Activated naive CD8-positive, alpha-beta T cell treated with anti-CD3 and anti-CD28 coated beads, Interleukin-2, amount 10 ng/mL, durations not matched to agents 7 days and 5 days (primary cell): Measurements from ENCODE around the gene KCNIP3. TPM values are rescaled to one million over a fixed set of nuclear protein-coding genes. Genes with fewer than 3 reads are reported as not detected.
"Not testable (repeated sequence)": the region's sequence is repeated elsewhere in the genome, so short reads cannot be mapped to it uniquely, and the experiment has no call there.

Experiments used
- ATAC-seq: fragments of 150-1000 bp; cut with Tn5 transposase; one replicate; pipeline ENCODE4 v1.10.0; 2021; ENCODE audit warnings: low read depth, moderate library complexity
- POLR2A ChIA-PET: fragments of 350-600 bp; sonication (Branson Sonifier 250); formaldehyde crosslinking; loops from one replicate; lab custom pipeline; 2021; ENCODE audit warnings: antibody characterized with exemption; lab: Charles Lee
- DNase-seq: peaks from one replicate; pipeline ENCODE4 v3.0.0; 2021
- H3K27ac Mint-ChIP-seq: one replicate; pipeline ENCODE4 v1.8.0; 2022; ENCODE audit warnings: mild to moderate bottlenecking, mixed read lengths
- H3K27me3 Mint-ChIP-seq: one replicate; pipeline ENCODE4 v1.8.0; 2022; ENCODE audit warnings: mild to moderate bottlenecking, moderate library complexity, mixed read lengths
- H3K36me3 Mint-ChIP-seq: one replicate; pipeline ENCODE4 v1.8.0; 2021; ENCODE audit warnings: mild to moderate bottlenecking, mixed read lengths
- H3K4me1 Mint-ChIP-seq: one replicate; pipeline ENCODE4 v1.8.0; 2021; ENCODE audit warnings: mixed read lengths
- H3K4me3 Mint-ChIP-seq: one replicate; pipeline ENCODE4 v1.8.0; 2022; ENCODE audit warnings: mild to moderate bottlenecking, moderate library complexity, mixed read lengths
- H3K9me3 Mint-ChIP-seq: one replicate; pipeline ENCODE4 v1.8.0; 2021; ENCODE audit warnings: mixed read lengths
- total RNA-seq, 2 experiments: library from RNA; stranded (reverse); gene quantifications; one replicate each; pipeline ENCODE4 v1.2.3, GENCODE V29; 2021

The KCNIP3 gene
- total RNA-seq, 2 experiments from 2014 or later = not detected

DNA sequence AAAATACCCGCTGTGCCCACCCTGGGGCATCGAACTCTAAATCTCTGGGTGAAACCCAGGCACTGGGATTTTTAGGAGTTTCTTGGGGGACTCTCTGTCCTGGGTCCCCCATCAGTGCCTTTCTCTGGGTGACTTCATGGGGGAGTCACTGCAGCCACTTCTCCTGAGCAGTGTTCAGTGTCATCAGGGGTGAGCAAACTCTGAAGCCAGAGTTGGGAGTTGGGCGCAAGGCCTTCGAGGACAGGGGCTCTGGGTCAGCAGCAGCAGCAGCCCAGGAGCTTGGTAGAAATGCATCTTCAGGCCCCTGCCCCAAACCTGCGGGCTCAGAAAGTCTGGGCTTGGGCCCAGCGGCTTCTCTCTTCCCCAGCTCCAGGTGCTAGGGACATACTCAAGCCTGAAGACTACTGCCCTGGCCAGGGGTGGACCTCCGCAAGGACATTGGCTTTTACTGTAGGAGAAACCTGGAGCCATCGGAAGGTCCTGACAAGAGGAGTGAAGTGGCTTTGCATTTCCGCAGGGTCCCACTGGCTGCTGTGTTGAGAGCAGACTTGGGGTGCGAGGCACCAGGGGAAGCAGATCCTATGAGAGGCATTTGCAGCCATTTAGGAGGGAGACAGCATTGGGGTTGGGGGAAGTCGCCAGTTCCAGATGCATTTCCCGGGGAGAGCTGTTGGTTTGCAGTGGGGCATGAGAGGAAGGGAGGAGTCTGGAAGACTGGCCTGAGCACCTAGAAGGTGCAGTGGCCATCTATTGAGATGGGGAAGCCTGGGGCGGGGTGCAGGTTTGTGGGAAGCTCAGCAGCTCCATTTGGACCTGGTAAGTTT lies 53.8 kb downstream of the KCNIP3 start:
- no peaks in the 10 kb centered on the region for H3K9me3 Mint-ChIP-seq
- no peaks in the 10 kb centered on the region for H3K4me1 Mint-ChIP-seq
- POLR2A ChIA-PET = no interaction called here
- H3K27me3 Mint-ChIP-seq = peaks cover 16% of the 10 kb centered on the region
- no peaks in the 10 kb centered on the region for H3K36me3 Mint-ChIP-seq
- H3K4me3 Mint-ChIP-seq = no peak overlapping the region
- DNase-seq (no peak), ATAC-seq (no peak)
- no peak overlapping the region for H3K27ac Mint-ChIP-seq

GRCh38 chr2:95351598-95351915 lies 54.4 kb downstream of the KCNIP3 start:
- H3K27ac Mint-ChIP-seq = no peak overlapping the region
- no peaks in the 10 kb centered on the region for H3K9me3 Mint-ChIP-seq
- DNase-seq (no peak), ATAC-seq (no peak)
- no peaks in the 10 kb centered on the region for H3K36me3 Mint-ChIP-seq
- peaks cover 16% of the 10 kb centered on the region for H3K27me3 Mint-ChIP-seq
- H3K4me3 Mint-ChIP-seq = no peak overlapping the region
- H3K4me1 Mint-ChIP-seq = no peaks in the 10 kb centered on the region
- POLR2A ChIA-PET = no interaction called here

DNA sequence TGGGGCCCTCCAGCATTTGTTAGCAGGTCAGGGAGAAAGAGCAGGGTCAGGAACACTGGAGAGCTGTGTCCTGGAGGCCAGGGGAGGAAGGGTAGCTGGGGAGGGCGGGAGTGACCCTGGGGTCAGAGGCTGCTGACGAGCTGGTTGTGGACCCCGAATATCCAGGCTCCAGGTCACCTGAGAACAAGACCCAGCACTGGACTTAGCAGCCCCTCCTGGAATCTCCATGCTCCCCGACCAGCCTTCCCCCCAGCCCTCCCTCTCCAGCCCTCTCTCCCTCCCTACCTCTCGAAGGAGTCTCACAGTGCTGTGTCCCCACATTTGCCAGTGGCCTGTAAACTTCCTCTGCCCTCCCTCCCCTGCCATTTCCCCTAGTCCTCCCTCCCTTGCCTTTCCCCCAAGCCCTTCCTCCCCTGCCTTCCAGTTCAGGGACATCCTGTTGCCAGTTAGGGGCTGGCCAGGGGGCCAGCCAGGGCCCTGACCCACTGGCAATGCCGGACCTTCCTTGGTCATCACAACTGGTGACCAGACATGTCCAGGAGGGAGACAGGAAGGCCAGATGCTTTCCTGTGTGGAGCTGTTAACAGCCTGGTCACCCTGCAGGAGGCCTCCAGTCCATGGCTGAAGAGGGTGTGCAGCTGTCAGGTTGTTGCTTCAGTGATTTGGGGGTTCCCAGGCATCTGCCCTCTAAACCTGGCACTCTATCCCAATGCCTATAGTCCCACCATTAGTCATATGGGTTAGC lies 55.3 kb downstream of the KCNIP3 start:
- H3K9me3 Mint-ChIP-seq = no peaks in the 10 kb centered on the region
- POLR2A ChIA-PET = no interaction called here
- H3K4me3 Mint-ChIP-seq = no peak overlapping the region
- ATAC-seq = no peak
- H3K4me1 Mint-ChIP-seq = no peaks in the 10 kb centered on the region
- peaks cover 12% of the 10 kb centered on the region for H3K27me3 Mint-ChIP-seq
- H3K36me3 Mint-ChIP-seq = no peaks in the 10 kb centered on the region
- no peak for DNase-seq
- H3K27ac Mint-ChIP-seq = no peak overlapping the region

GRCh38 chr2:95353055-95353575 lies 56.0 kb downstream of the KCNIP3 start:
- no peak overlapping the region for H3K27ac Mint-ChIP-seq
- POLR2A ChIA-PET = no interaction called here
- no peak for ATAC-seq
- H3K27me3 Mint-ChIP-seq = peaks cover 6% of the 10 kb centered on the region
- no peak overlapping the region for H3K4me3 Mint-ChIP-seq
- H3K9me3 Mint-ChIP-seq = no peaks in the 10 kb centered on the region
- H3K36me3 Mint-ChIP-seq = no peaks in the 10 kb centered on the region
- no peak for DNase-seq
- H3K4me1 Mint-ChIP-seq = no peaks in the 10 kb centered on the region

GRCh38 chr2:95353613-95354468 lies 56.7 kb downstream of the KCNIP3 start:
- POLR2A ChIA-PET = no interaction called here
- no peak overlapping the region for H3K27ac Mint-ChIP-seq

DNA sequence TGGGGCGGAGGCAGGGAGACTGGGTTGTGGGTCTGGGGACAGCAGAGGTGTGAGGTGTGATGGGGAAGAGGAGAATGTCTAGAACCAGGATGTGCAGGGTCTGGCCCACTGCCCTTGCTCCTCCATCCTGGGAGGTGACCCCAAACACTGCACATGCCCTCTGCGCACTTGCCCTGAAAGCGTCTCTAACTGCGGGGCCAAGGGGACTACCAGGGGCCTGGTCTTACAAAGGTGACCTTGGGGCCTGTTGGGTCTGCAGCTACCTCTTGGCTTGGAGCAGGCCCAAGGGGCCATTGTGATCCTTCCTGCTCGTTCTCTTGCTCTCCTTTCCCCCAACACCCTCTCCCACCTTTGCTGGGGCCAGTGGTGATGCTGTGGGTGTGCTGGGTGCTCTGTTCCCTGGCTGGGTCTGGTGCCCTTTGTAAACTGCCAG lies 57.3 kb downstream of the KCNIP3 start:
- no peaks in the 10 kb centered on the region for H3K9me3 Mint-ChIP-seq

More at GRCh38 chr2:95353613-95354468, 56.7 kb downstream of the KCNIP3 start:
- DNase-seq (no peak), ATAC-seq (no peak)
- H3K9me3 Mint-ChIP-seq = no peaks in the 10 kb centered on the region
- no peak overlapping the region for H3K4me3 Mint-ChIP-seq
- H3K4me1 Mint-ChIP-seq = no peaks in the 10 kb centered on the region
- H3K36me3 Mint-ChIP-seq = no peaks in the 10 kb centered on the region
- peaks cover 3% of the 10 kb centered on the region for H3K27me3 Mint-ChIP-seq

DNA sequence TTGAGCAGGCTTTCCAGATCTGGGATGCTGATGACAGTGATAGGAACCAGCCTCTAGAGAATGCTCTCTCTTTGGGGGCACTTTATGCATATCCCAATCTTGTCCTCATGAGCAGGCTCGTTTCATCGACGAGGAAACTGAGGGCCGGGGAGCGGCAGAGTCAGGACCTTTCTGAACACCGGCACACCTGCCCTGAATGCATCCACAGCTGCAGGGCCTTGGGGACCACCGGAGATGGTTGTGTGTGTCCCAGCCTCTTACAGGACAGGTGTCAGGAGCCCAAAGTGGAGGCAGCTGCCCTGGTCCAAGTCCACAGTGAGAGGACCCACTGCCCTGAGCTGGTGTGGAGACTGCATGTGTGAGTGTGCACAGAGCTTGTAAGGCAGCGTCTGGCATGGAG lies 57.8 kb downstream of the KCNIP3 start:
- POLR2A ChIA-PET = no interaction called here
- Mint-ChIP-seq H3K4me1 (no peaks in the 10 kb centered on the region), H3K4me3 (no peak overlapping the region), H3K9me3 (no peaks in the 10 kb centered on the region), H3K27me3 (peaks cover 3% of the 10 kb centered on the region), H3K27ac (no peak overlapping the region), H3K36me3 (no peaks in the 10 kb centered on the region)
- DNase-seq = no peak
- ATAC-seq = no peak

More for the DNA sequence above, 57.3 kb downstream of the KCNIP3 start:
- H3K27ac Mint-ChIP-seq = no peak overlapping the region
- H3K4me3 Mint-ChIP-seq = no peak overlapping the region
- DNase-seq (no peak), ATAC-seq (no peak)
- H3K27me3 Mint-ChIP-seq = peaks cover 3% of the 10 kb centered on the region
- H3K4me1 Mint-ChIP-seq = no peaks in the 10 kb centered on the region
- H3K36me3 Mint-ChIP-seq = no peaks in the 10 kb centered on the region
- POLR2A ChIA-PET = no interaction called here

DNA sequence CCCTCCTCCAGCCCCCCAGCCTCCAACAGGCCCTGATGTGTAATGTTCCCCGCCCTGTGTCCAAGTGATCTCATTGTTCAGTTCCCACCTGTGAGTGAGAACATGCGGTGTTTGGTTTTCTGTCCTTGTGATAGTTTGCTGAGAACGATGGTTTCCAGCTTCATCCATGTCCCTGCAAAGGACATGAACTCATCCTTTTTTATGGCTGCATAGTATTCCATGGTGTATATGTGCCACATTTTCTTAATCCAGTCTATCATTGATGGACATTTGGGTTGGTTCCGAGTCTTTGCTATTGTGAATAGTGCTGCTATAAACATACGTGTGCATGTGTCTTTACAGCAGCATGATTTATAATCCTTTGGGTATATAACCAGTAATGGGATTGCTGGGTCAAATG lies 58.3 kb downstream of the KCNIP3 start:
- DNase-seq, H3K4me3 Mint-ChIP-seq, H3K4me1 Mint-ChIP-seq, ATAC-seq, H3K27ac Mint-ChIP-seq, H3K36me3 Mint-ChIP-seq, POLR2A ChIA-PET, H3K9me3 Mint-ChIP-seq, H3K27me3 Mint-ChIP-seq: not testable (repeated sequence)

DNA sequence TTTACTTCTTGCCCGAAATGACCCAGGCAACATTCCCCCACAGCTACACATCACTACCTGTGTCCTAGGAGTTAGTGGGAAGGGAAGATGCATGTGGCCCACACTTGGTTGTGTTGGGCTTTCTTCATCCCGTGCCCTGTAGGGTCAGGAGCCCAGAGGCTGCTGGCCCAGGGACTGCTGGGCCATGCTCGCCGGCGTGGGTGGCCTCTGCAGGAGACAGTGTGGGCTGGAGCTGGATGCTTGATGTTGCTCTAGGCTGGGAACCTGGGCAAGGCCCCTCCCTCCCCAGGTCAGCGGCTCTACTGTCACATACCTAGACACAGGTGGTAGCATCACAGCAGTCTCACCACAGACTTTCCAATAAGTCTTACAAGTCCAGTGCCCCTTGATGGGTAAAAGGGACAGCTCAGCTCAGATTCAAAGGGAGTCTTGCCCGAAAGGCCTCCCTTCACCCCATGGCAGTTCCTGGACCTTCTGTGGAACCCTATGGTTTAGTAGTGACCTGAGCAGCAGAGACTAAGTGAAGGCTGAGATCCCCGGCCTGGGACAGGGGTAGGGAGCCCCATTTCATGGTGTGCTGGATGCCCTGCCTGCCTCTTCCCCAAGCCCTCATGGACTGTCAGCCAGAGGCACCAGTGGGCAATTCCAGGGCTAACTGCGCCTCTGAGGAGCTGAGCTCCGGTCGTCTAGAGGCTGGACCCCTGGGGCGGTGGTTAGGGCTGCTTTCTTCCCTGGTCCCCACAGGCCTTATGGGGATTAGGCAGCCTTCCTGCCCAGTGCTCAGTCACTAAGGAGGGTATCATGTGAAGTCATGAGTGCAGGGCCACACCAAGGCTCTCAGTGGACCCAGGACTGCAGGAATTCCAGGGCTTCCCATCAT lies 59.9 kb downstream of the KCNIP3 start:
- POLR2A ChIA-PET = no interaction called here
- H3K9me3 Mint-ChIP-seq = no peaks in the 10 kb centered on the region
- H3K36me3 Mint-ChIP-seq = no peaks in the 10 kb centered on the region
- H3K27ac Mint-ChIP-seq = no peak overlapping the region
- no peak overlapping the region for H3K4me3 Mint-ChIP-seq
- no peaks in the 10 kb centered on the region for H3K27me3 Mint-ChIP-seq
- no peaks in the 10 kb centered on the region for H3K4me1 Mint-ChIP-seq
- ATAC-seq (no peak), DNase-seq (no peak)

GRCh38 chr2:95357717-95358280 lies 60.7 kb downstream of the KCNIP3 start:
- no peak for ATAC-seq
- no peak for DNase-seq
- Mint-ChIP-seq H3K27me3 (no peaks in the 10 kb centered on the region), H3K4me1 (no peaks in the 10 kb centered on the region), H3K9me3 (no peaks in the 10 kb centered on the region), H3K27ac (no peak overlapping the region), H3K36me3 (no peaks in the 10 kb centered on the region), H3K4me3 (no peak overlapping the region)
- POLR2A ChIA-PET = no interaction called here

DNA sequence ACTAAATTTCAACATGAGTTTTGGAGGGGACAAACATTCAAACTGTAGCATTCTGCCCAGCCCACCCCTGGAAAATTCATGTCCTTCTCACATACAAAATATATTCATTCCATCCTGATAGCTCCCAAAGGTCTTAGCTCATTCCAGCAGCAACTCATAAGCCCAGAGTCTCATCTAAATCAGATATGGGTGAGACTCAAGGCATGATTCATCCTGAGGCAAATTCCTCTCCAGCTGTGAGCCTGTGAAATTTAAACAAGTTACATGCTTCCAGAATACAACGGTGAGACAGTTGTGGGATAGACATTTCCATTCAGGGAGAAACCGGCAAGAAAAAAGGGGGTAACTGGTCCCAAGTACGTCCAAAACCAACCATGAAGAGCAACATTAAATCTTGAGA lies 61.9 kb downstream of the KCNIP3 start:
- H3K4me1 Mint-ChIP-seq = no peaks in the 10 kb centered on the region
- POLR2A ChIA-PET = no interaction called here
- no peak overlapping the region for H3K4me3 Mint-ChIP-seq
- no peak overlapping the region for H3K27ac Mint-ChIP-seq
- no peaks in the 10 kb centered on the region for H3K36me3 Mint-ChIP-seq
- ATAC-seq = no peak
- no peak for DNase-seq
- no peaks in the 10 kb centered on the region for H3K9me3 Mint-ChIP-seq
- H3K27me3 Mint-ChIP-seq = peaks cover 2% of the 10 kb centered on the region

GRCh38 chr2:95359501-95359930 lies 62.4 kb downstream of the KCNIP3 start:
- H3K27me3 Mint-ChIP-seq = peaks cover 5% of the 10 kb centered on the region
- H3K4me1 Mint-ChIP-seq = no peaks in the 10 kb centered on the region
- POLR2A ChIA-PET = no interaction called here
- H3K36me3 Mint-ChIP-seq = no peaks in the 10 kb centered on the region
- no peak overlapping the region for H3K27ac Mint-ChIP-seq
- ATAC-seq (no peak), DNase-seq (no peak)
- H3K9me3 Mint-ChIP-seq = no peaks in the 10 kb centered on the region
- H3K4me3 Mint-ChIP-seq = no peak overlapping the region
